Activated naive CD4-positive, alpha-beta T cell treated with anti-CD3 and anti-CD28 coated beads, Interleukin-2, amount 50 U/mL, for 24 hours (primary cell): ENCODE measurements around the gene ACAA1.

Source experiments
- H3K27ac Mint-ChIP-seq: one replicate; pipeline ENCODE4 v1.8.0; 2021; ENCODE audit warnings: mild to moderate bottlenecking, mixed read lengths
- H3K27me3 Mint-ChIP-seq: one replicate; pipeline ENCODE4 v1.8.0; 2021; ENCODE audit warnings: mixed read lengths
- H3K36me3 Mint-ChIP-seq: one replicate; pipeline ENCODE4 v1.8.0; 2021; ENCODE audit warnings: mixed read lengths
- H3K4me1 Mint-ChIP-seq: one replicate; pipeline ENCODE4 v1.8.0; 2021; ENCODE audit warnings: mixed read lengths
- H3K4me3 Mint-ChIP-seq: one replicate; pipeline ENCODE4 v1.8.0; 2021; ENCODE audit warnings: mild to moderate bottlenecking, mixed read lengths
- H3K9me3 Mint-ChIP-seq: one replicate; pipeline ENCODE4 v1.8.0; 2021; ENCODE audit warnings: mixed read lengths

ACAA1 gene

GRCh38 chr3:38110314-38111050, 26.4 kb downstream of the ACAA1 start:
- Mint-ChIP-seq H3K27ac (no peak overlapping the region), H3K9me3 (peaks cover 5% of the 10 kb centered on the region), H3K36me3 (peaks cover 5% of the 10 kb centered on the region), H3K4me1 (no peaks in the 10 kb centered on the region), H3K27me3 (no peaks in the 10 kb centered on the region), H3K4me3 (no peak overlapping the region)

DNA sequence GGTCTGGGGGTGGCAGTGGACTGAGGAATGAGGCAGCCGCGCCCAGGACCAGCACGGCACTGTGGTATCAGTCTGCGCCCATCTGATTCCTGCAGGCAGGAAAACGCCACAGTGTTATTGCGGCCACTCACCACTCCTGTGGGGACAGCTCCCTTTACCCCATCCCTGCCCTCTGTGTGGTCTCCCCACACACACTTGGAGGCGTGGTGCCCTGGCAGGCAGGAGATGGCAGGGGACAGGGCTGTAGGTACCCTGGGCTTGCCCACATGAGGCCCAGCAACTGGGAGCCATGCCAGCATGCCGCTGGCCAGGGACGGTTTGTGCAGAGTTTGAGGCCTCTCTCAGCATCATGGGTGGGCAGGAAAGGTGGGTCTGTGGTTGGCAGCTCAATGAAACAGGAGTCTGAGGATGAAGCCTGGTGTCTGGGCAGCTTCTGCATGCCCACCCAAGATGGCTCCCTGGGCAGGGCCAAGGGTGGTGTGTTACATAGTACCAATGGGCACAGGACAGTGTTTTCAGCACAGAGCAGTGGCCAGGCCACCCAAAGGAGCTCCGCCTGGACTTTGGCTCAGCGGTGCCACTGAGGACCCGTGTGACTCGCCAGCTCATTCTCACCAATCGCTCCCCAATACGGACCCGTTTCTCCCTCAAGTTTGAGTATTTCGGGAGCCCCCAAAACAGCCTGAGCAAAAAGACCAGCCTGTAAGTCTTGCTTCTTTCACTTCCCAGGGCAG, 27.2 kb downstream of the ACAA1 start:
- Mint-ChIP-seq H3K4me1 (no peaks in the 10 kb centered on the region), H3K4me3 (no peak overlapping the region), H3K36me3 (peaks cover 7% of the 10 kb centered on the region), H3K27ac (no peak overlapping the region), H3K9me3 (peaks cover 12% of the 10 kb centered on the region), H3K27me3 (no peaks in the 10 kb centered on the region)

- Mint-ChIP-seq H3K36me3 (peaks cover 7% of the 10 kb centered on the region), H3K9me3 (peaks cover 15% of the 10 kb centered on the region), H3K4me1 (no peaks in the 10 kb centered on the region), H3K27ac (no peak overlapping the region), H3K27me3 (no peaks in the 10 kb centered on the region), H3K4me3 (no peak overlapping the region)
These were observed 28.0 kb downstream of the ACAA1 start for GRCh38 chr3:38108649-38109579.

DNA sequence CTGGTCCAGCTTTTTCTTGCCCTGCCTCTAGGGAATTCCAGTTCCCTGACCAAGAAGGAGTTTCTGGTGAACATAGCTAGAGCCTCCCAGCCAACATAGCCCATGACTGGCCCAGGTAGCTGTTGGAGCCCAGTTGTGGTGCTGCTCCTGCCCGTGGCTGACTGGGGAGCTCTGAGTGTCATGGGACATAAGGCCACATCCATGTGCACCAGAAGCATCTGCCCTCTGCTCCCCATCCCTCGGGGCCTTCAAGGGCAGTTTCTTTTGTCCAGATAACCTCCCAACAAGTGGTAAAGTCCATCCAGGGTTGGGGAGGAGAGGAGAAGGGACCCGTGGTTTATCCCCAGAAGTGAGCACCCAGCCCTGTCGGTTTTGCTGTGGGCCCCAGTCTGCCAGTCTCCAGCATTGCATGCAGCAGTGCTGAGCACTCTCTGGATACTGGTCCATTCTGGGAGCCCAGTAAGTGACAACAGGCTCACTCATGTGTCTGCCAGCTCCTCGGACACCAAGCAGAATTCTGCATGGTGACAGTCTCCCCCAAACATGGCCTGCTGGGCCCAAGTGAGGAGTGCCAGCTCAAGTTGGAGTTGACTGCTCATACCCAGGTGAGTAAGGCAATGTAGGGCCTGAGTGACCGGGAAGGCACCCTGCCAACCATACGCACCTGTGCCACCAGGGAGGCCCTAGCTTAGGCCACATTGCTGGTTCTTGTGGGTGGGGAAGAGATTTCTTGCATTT, 28.8 kb downstream of the ACAA1 start:
- Mint-ChIP-seq H3K9me3 (peaks cover 15% of the 10 kb centered on the region), H3K4me1 (no peaks in the 10 kb centered on the region), H3K27ac (no peak overlapping the region), H3K4me3 (no peak overlapping the region), H3K27me3 (no peaks in the 10 kb centered on the region), H3K36me3 (peaks cover 7% of the 10 kb centered on the region)

GRCh38 chr3:38105525-38105924, 31.4 kb downstream of the ACAA1 start:
- H3K27ac Mint-ChIP-seq = no peak overlapping the region
- H3K9me3 Mint-ChIP-seq = peaks cover 15% of the 10 kb centered on the region
- H3K4me3 Mint-ChIP-seq = no peak overlapping the region
- H3K36me3 Mint-ChIP-seq = peaks cover 7% of the 10 kb centered on the region
- no peaks in the 10 kb centered on the region for H3K27me3 Mint-ChIP-seq
- no peaks in the 10 kb centered on the region for H3K4me1 Mint-ChIP-seq

DNA sequence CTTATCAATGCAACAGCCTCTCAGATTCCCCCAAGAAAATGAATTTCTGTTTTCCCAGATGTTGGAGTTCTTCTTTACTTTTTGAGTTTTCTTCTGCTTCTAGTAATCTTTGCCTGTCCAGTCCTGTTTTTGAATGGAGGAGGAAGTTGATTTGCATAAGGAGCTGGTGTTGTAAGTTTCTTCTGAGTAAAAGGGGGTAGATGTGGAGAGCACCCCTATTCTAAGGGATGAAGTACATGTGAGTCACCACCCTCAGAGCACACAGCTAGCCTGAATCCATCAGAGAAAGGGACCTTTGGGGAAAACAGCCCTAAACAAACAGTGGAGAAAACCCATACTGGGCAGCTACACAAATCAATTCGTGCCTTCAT, 34.5 kb downstream of the ACAA1 start:
- Mint-ChIP-seq H3K9me3 (peaks cover 15% of the 10 kb centered on the region), H3K4me3 (no peak overlapping the region), H3K4me1 (no peaks in the 10 kb centered on the region), H3K27ac (no peak overlapping the region), H3K27me3 (no peaks in the 10 kb centered on the region), H3K36me3 (peaks cover 5% of the 10 kb centered on the region)

GRCh38 chr3:38101811-38102443, 35.0 kb downstream of the ACAA1 start:
- no peaks in the 10 kb centered on the region for H3K4me1 Mint-ChIP-seq
- H3K36me3 Mint-ChIP-seq = peaks cover 5% of the 10 kb centered on the region
- no peak overlapping the region for H3K4me3 Mint-ChIP-seq
- H3K27me3 Mint-ChIP-seq = no peaks in the 10 kb centered on the region
- no peak overlapping the region for H3K27ac Mint-ChIP-seq
- peaks cover 15% of the 10 kb centered on the region for H3K9me3 Mint-ChIP-seq

- Mint-ChIP-seq H3K4me1 (no peaks in the 10 kb centered on the region), H3K9me3 (peaks cover 10% of the 10 kb centered on the region), H3K27ac (no peak overlapping the region), H3K4me3 (no peak overlapping the region), H3K27me3 (no peaks in the 10 kb centered on the region), H3K36me3 (peaks cover 2% of the 10 kb centered on the region)
These were observed 36.4 kb downstream of the ACAA1 start for GRCh38 chr3:38100498-38100897.

DNA sequence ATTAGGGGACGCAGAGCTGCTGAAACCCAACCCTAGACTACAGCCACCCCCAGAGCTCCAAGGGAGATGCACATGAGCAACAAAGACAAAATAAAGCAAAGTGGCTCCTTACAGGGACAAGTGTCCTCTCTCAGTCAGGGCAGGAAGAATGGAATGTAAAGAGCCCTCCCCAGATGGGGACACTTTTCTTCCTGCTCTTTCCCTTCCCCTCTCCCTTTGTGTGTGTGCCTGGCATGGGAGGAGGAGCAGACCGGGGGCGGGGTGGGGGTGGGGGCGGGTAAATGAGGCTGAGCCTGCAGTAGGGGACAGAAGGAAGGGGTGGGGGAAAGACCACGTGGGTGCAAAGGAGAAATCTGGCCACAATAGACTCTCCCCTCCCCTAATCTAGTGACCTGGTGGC, 37.4 kb downstream of the ACAA1 start:
- H3K36me3 Mint-ChIP-seq = no peaks in the 10 kb centered on the region
- no peaks in the 10 kb centered on the region for H3K27me3 Mint-ChIP-seq
- H3K4me3 Mint-ChIP-seq = no peak overlapping the region
- H3K9me3 Mint-ChIP-seq = peaks cover under 1% of the 10 kb centered on the region
- no peaks in the 10 kb centered on the region for H3K4me1 Mint-ChIP-seq
- no peak overlapping the region for H3K27ac Mint-ChIP-seq

- Mint-ChIP-seq H3K27ac (no peak overlapping the region), H3K4me3 (no peak overlapping the region), H3K36me3 (no peaks in the 10 kb centered on the region), H3K4me1 (no peaks in the 10 kb centered on the region), H3K9me3 (no peaks in the 10 kb centered on the region), H3K27me3 (no peaks in the 10 kb centered on the region)
These were observed 38.6 kb downstream of the ACAA1 start for GRCh38 chr3:38098376-38098723.

DNA sequence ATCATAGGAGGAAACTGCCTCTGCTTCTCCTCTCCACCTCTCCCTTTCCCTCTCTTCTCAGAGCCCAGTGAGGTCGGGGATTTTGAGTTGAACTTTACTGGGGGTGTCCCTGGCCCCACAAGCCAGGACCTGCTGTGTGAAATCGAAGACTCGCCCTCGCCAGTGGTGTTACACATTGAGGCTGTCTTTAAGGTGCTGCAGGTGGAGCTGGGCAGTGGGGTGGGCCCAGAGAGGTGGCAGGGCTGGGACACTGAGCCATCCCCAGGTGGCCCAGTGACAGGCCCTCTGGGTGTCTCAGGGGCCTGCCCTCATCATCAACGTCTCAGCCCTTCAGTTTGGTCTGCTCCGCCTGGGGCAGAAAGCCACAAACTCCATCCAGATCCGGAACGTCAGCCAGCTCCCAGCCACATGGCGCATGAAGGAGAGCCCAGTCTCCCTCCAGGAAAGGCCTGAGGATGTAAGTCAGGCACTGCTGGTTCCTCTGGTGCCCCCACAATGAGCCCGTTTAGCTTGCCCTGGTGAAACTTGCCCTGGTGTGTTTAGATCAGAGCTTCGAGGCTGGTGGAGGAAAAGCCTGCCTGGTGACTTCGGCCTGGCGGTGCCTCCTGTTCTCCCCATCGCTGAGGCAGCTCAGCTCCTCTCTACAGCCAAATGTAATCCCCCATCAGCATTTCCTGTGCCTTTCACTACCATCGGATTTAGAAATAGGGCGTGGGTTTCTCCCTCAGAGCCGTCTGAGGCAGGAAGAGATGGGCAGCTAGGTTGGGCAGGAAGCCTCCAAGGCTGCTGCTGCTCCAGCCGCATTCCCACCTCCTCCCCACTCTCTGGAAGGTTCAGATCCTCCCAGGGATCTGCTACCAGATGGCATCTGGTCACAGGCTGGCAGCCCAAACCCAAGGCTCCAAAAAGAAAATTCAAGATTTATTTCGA, 39.2 kb downstream of the ACAA1 start:
- no peak overlapping the region for H3K4me3 Mint-ChIP-seq
- no peaks in the 10 kb centered on the region for H3K9me3 Mint-ChIP-seq
- no peak overlapping the region for H3K27ac Mint-ChIP-seq
- H3K36me3 Mint-ChIP-seq = no peaks in the 10 kb centered on the region
- no peaks in the 10 kb centered on the region for H3K27me3 Mint-ChIP-seq
- no peaks in the 10 kb centered on the region for H3K4me1 Mint-ChIP-seq

DNA sequence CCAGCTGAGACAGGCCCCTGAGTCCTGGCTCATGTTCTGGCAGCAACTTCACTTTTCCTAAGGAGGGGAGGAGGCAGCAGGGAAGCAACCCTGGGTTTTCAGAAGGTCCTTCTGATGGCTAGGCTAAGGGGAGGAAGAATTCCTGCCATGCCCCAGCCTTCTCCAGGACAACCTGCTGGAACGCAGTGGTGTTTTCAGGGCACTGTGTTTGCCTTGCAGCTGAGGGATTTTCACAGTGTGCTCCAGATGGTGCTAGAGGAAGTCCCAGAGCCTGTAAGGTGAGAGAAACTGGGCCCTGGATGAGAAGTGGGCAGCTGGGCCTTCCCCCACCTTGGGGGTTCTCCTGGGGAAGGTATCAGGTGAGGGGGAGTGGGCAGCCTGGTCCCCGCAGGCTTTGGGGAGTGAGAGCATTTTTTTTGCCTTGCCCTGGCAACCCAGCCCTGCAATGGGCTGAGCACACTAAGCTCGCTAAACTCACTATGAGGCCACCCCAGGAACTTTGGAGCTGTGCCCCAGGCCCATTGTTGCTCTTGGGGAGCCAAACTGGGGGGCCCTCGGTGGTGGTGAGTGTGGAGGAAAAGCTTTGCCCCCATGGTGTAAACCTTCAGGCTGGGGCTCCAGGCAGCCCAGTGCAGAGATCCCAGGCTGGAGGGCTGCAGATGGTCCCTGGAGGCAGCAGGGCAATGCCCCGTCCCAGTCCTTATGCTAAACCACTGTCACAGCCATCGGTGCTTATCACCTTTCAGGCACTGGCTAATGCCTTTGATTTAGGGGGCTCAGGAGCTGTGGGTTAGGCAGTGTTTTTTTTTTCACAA, 41.1 kb downstream of the ACAA1 start:
- Mint-ChIP-seq H3K27ac (no peak overlapping the region), H3K4me3 (no peak overlapping the region), H3K4me1 (no peaks in the 10 kb centered on the region), H3K27me3 (no peaks in the 10 kb centered on the region), H3K36me3 (no peaks in the 10 kb centered on the region), H3K9me3 (no peaks in the 10 kb centered on the region)

GRCh38 chr3:38094999-38095398, 41.9 kb downstream of the ACAA1 start:
- H3K27me3 Mint-ChIP-seq = no peaks in the 10 kb centered on the region

More at GRCh38 chr3:38094999-38095398, 41.9 kb downstream of the ACAA1 start:
- Mint-ChIP-seq H3K4me1 (no peaks in the 10 kb centered on the region), H3K4me3 (no peak overlapping the region), H3K36me3 (no peaks in the 10 kb centered on the region), H3K27ac (no peak overlapping the region), H3K9me3 (no peaks in the 10 kb centered on the region)
